Measurements from ENCODE around the gene NSRP1. TPM values are rescaled to one million over a fixed set of nuclear protein-coding genes. Genes with fewer than 3 reads are reported as not detected.

NSRP1 gene
- total RNA-seq, 1 donor = 12.7 TPM

GRCh38 chr17:30158896-30159625 lies 42.4 kb downstream of the NSRP1 start:
- DNase-seq (ENCODE audit: insufficient read length, low spot score, missing footprints) = no peak
- H3K27me3 ChIP-seq (ENCODE audit: insufficient read depth, low read length) = no peaks in the 10 kb centered on the region
- no peak overlapping the region for H3K4me3 ChIP-seq (ENCODE audit: insufficient read depth, low read length)
- peaks cover 27% of the 10 kb centered on the region for H4K20me1 ChIP-seq (ENCODE audit: insufficient read depth, low read length)
- no peak overlapping the region for H2AFZ ChIP-seq (ENCODE audit: low read length)
- peaks cover 96% of the 10 kb centered on the region for H3K79me2 ChIP-seq (ENCODE audit: insufficient read depth, low read length)
- no peak overlapping the region for H3K4me2 ChIP-seq (ENCODE audit: insufficient read depth, low read length)
- peaks cover 3% of the 10 kb centered on the region for H3K4me1 ChIP-seq (ENCODE audit: insufficient read depth, low read length)
- peaks cover 10% of the 10 kb centered on the region for H3K36me3 ChIP-seq (ENCODE audit: insufficient read depth, low read length)
- no peak overlapping the region for H3K27ac ChIP-seq (ENCODE audit: low read depth, low read length)
- TF ChIP-seq CTCF (IDR thresholded peaks at IDR 0.05; ENCODE audit: extremely low read depth, low read depth, low read length) = no peak
- no peaks in the 10 kb centered on the region for H3K9me3 ChIP-seq (ENCODE audit: low read depth, low read length)

GRCh38 chr17:30160419-30161172 lies 44.0 kb downstream of the NSRP1 start:
- Histone ChIP-seq H3K9me3 (ENCODE audit: low read depth, low read length) (no peaks in the 10 kb centered on the region), H2AFZ (ENCODE audit: low read length) (no peak overlapping the region), H3K27me3 (ENCODE audit: insufficient read depth, low read length) (no peaks in the 10 kb centered on the region), H3K4me3 (ENCODE audit: insufficient read depth, low read length) (no peak overlapping the region), H3K4me2 (ENCODE audit: insufficient read depth, low read length) (no peak overlapping the region), H3K36me3 (ENCODE audit: insufficient read depth, low read length) (peaks cover 7% of the 10 kb centered on the region), H4K20me1 (ENCODE audit: insufficient read depth, low read length) (peaks cover 27% of the 10 kb centered on the region), H3K79me2 (ENCODE audit: insufficient read depth, low read length) (peaks cover 97% of the 10 kb centered on the region), H3K27ac (ENCODE audit: low read depth, low read length) (no peak overlapping the region), H3K4me1 (ENCODE audit: insufficient read depth, low read length) (peaks cover 3% of the 10 kb centered on the region)
- TF ChIP-seq CTCF (IDR thresholded peaks at IDR 0.05; ENCODE audit: extremely low read depth, low read depth, low read length) = no peak
- DNase-seq (ENCODE audit: insufficient read length, low spot score, missing footprints) = no peak

- DNase-seq (ENCODE audit: insufficient read length, low spot score, missing footprints) = no peak
Measured at GRCh38 chr17:30161601-30162000, 45.0 kb downstream of the NSRP1 start.

More at GRCh38 chr17:30161601-30162000, 45.0 kb downstream of the NSRP1 start:
- H3K27ac ChIP-seq (ENCODE audit: low read depth, low read length) = no peak overlapping the region
- no peak overlapping the region for H3K4me3 ChIP-seq (ENCODE audit: insufficient read depth, low read length)
- peaks cover 98% of the 10 kb centered on the region for H3K79me2 ChIP-seq (ENCODE audit: insufficient read depth, low read length)
- H3K9me3 ChIP-seq (ENCODE audit: low read depth, low read length) = no peaks in the 10 kb centered on the region
- H3K27me3 ChIP-seq (ENCODE audit: insufficient read depth, low read length) = no peaks in the 10 kb centered on the region
- TF ChIP-seq CTCF (IDR thresholded peaks at IDR 0.05; ENCODE audit: extremely low read depth, low read depth, low read length) = no peak
- peaks cover 7% of the 10 kb centered on the region for H3K36me3 ChIP-seq (ENCODE audit: insufficient read depth, low read length)
- H2AFZ ChIP-seq (ENCODE audit: low read length) = no peak overlapping the region
- H3K4me1 ChIP-seq (ENCODE audit: insufficient read depth, low read length) = peaks cover 3% of the 10 kb centered on the region
- no peak overlapping the region for H3K4me2 ChIP-seq (ENCODE audit: insufficient read depth, low read length)
- H4K20me1 ChIP-seq (ENCODE audit: insufficient read depth, low read length) = peaks cover 27% of the 10 kb centered on the region
